HuH-7 (cell line): ENCODE results near the gene PPP2R2C.

ENCODE experiments used
- DNase-seq: peaks from one replicate; pipeline ENCODE4 v3.0.0; 2011; ENCODE audit warnings: low spot score

Gene PPP2R2C

GRCh38 chr4:6345096-6345830 lies 127.2 kb downstream of the PPP2R2C start:
- no peak for DNase-seq

- DNase-seq = peak; percentile 62
These were observed 128.4 kb downstream of the PPP2R2C start for GRCh38 chr4:6343939-6344408.

GRCh38 chr4:6342530-6343293 lies 129.7 kb downstream of the PPP2R2C start:
- no peak for DNase-seq

GRCh38 chr4:6341696-6342095 lies 130.7 kb downstream of the PPP2R2C start:
- DNase-seq = no peak

- DNase-seq = no peak
These were observed 131.9 kb downstream of the PPP2R2C start for GRCh38 chr4:6340446-6341015.

GRCh38 chr4:6339818-6340445 lies 132.5 kb downstream of the PPP2R2C start:
- DNase-seq = no peak

GRCh38 chr4:6338951-6339817 lies 133.2 kb downstream of the PPP2R2C start:
- DNase-seq = no peak

GRCh38 chr4:6338175-6338950 lies 134.1 kb downstream of the PPP2R2C start:
- DNase-seq = no peak

GRCh38 chr4:6337331-6337935 lies 135.0 kb downstream of the PPP2R2C start:
- DNase-seq = no peak

- no peak for DNase-seq
These were observed 136.2 kb downstream of the PPP2R2C start for GRCh38 chr4:6336166-6336565.

- no peak for DNase-seq
These were observed 137.3 kb downstream of the PPP2R2C start for GRCh38 chr4:6335040-6335590.

GRCh38 chr4:6334203-6334887 lies 138.1 kb downstream of the PPP2R2C start:
- DNase-seq = no peak

GRCh38 chr4:6333301-6334202 lies 138.9 kb downstream of the PPP2R2C start:
- peak; percentile 41 for DNase-seq

GRCh38 chr4:6332669-6333050 lies 139.8 kb downstream of the PPP2R2C start:
- no peak for DNase-seq

- DNase-seq = peak; percentile 73
These were observed 140.3 kb downstream of the PPP2R2C start for GRCh38 chr4:6332042-6332668.

- no peak for DNase-seq
These were observed 140.9 kb downstream of the PPP2R2C start for GRCh38 chr4:6331468-6331867.

GRCh38 chr4:6331018-6331417 lies 141.4 kb downstream of the PPP2R2C start:
- no peak for DNase-seq

- DNase-seq = no peak
These were observed 142.0 kb downstream of the PPP2R2C start for GRCh38 chr4:6330384-6330767.
